HG03342 (cell line): ENCODE results near the gene QSOX2.

Experiments used
- ATAC-seq: cut with Tn5 transposase; IDR thresholded peaks from one replicate; pipeline ENCODE4 v1.9.1; 2021; ENCODE audit warnings: mild to moderate bottlenecking, moderate library complexity; ENCODE audit not compliant: unreplicated experiment

Gene QSOX2

DNA sequence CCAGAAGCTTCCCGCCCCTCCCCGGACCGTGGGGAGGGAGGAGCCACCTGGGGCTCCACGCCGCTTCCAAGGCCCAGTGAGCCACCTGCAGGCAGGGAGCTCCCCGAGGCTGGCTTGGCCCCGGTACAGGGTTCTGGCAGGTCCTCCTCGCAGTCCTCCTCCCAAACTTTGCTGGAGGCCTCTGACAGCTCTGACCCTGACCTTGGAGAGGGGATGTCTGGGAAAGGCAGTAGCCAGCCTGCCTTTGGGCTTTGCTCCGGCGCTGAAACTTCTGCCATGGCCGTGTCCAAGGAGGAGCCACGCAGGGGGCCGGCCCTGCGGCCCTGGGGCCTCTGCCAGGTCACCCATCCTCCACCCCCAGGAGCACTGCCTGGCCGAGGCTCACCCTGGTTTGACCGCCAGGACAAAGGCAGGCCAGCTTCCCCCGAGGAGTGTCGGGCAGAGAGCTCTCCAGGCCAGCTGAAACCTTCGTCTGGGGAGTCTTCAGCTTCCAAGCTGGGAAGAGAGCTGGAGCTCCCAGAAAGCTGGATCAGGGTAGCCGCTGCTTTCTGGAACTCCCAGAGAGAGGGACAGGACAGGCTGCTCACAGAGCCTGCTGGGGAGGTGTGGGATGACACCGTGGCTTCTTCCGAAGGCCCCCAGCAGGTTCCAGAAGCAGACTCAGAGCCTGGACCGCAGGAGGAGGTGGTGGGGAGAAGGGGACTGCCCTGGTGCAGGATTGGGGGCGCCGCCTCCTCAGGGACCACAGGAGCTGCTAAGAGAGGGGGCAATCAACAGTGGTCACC is 9.0 kb upstream of the QSOX2 start:
- ATAC-seq, result no peak

DNA sequence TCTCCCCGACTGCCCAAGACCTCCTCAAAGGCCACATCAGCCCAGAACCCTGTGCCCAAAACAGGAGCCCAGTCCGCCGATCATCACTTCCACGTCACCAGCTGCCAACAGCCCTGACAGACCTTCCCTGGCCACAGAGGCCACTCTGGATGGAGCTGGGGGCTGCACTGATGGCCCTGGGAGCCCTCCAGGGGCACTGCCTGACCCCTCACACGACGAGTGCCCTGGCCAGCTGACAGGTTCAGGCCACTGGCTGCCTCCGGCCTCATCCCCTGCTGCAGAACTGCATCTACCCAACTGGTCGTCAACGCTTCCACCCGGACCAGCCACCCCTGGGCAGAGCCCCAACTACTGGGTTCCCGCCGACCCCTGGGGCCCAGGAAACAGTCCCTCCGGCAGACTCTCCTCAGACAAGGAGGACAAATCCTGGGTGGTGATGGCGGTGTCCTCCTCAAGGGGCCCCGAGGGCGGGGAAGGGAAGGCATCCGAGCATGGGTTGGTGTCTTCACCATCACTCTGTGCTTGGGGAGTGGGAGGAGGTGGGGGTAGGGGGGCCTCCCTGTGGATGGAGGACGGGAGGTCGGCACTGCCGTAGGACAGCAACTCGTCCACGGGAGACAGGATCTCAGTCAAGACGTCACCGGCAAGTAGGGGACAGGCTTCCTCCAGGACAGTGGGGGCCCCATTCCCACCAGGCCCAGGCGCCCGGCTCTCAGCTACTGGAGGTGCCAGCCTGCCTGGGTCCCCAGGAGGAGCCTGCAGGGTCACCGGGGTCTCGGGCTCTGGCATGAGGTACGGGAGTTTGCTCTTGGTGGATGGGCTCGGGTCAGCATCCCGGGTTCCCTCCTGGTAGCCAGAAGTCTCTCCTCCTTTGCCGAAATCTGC is 7.9 kb upstream of the QSOX2 start:
- no peak for ATAC-seq

DNA sequence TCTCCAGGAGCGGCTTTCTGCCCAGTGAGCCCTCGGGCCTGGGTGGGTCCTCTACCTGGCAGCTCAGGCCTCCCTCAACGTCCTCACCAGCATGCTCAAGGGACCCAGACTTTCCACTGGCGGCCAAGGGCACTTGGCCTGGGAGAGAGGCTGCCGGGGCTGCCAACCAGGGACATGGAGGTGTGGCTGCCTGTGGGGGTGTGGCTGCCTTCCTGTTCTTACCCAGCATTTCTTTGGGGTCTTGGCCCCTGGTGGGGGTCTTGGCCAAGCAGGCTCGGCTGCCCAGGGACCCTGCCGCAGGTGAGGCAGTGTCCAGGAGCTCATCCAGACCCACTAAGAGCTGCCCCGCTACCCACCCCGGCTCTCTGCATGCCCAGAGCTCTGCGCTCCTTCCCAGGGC is 7.2 kb upstream of the QSOX2 start:
- ATAC-seq, result no peak

DNA sequence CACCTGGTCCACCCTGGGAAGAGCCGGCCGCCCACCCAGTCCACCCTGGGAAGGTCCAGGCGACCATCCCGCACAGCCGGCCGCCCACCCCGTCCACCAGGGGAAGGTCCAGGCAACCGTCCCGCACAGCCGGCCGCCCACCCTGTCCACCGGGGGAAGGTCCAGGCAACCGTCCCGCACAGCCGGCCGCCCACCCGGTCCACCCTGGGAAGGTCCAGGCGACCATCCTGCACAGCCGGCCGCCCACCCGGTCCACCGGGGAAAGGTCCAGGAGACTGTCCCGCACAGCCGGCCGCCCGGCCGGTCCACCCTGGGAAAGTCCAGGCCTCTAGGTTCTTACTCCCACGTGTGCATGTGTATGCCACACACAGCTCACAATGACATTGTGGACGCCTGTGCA is 6.7 kb upstream of the QSOX2 start:
- no peak for ATAC-seq

DNA sequence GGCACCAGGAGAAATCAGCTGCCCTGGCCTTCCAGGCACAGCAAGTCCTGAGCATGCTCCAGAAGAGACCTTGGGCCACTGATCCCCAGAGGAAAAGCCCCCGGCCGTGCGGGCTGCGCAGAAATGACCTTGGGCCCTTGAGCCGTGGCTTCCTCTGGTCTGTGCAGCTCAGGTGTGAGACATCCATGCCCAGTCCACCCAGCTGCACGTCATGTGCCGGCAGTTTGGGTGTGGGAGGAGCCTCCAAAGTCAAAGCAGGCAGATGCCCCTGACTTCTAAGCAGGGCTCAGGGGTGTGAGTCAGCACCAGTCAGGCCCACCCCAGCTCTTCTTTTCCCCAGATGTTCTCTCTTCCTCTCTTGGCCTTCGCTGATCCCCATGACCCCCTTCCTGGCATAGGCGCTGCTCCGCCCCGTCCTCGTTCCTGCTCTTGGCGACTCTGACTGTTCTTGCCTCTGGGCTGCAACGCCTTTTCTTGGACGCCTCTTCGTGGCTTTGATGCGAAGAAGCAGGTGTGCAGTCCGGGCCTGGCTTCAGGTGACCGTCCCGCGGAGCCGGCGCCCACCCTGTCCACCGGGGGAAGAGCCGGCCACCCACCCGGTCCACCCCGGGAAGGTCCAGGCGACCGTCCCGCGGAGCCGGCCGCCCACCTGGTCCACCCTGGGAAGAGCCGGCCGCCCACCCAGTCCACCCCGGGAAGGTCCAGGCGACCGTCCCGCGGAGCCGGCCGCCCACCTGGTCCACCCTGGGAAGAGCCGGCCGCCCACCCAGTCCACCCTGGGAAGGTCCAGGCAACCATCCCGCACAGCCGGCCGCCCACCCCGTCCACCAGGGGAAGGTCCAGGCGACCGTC is 5.9 kb upstream of the QSOX2 start:
- ATAC-seq, result no peak

DNA sequence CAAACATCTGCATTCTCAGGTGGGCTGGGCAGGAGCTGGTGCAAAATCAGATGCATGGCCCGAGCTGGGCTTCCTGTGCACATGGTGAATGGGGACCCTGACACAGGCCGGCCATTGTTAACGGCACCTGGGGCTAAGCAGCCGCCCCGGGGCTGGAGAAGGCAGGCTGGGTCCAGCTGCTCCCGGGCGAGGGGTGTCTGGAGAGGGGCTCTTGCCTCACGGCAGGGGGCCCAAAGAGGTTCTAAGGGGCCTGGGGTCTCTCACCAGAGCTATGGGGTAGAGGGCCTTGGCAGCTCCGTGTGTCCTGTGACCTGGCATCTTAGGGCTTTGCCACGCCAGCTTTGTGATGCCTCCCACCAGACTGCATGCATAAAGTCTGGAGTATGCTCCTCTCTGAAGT is 5.1 kb upstream of the QSOX2 start:
- no peak for ATAC-seq

DNA sequence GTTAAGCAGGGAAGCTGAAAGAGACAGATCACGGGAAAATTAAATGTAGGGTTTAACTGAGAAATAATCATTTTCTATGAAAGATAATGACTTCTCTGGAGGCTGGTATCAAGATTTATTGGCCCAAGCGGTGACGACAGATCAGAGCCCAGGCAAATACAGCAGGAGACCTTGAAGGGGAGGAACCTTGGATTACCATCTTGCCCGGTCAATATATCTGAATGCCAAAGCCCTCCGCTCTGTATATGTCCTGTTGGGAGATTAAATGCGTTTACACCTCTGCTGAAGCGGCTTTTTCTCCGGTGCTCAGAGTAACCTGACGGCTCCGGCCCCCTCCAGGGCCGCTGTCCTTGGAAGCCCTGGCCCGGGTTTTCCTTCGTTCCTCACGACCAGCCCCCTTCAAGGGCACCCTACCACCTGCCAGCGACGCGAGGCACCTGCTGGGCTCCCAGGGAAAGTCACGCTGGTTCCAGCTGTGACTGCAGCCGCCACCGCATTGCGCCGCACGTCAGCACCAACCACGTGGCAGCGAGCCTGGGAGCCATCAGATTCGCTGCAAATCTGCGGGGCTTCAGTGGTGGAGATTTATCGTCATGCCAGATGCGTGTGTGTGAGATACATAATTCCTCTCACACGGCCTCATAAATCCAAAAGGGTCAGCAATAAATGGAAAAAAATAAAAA is 4.4 kb upstream of the QSOX2 start:
- ATAC-seq, result no peak

DNA sequence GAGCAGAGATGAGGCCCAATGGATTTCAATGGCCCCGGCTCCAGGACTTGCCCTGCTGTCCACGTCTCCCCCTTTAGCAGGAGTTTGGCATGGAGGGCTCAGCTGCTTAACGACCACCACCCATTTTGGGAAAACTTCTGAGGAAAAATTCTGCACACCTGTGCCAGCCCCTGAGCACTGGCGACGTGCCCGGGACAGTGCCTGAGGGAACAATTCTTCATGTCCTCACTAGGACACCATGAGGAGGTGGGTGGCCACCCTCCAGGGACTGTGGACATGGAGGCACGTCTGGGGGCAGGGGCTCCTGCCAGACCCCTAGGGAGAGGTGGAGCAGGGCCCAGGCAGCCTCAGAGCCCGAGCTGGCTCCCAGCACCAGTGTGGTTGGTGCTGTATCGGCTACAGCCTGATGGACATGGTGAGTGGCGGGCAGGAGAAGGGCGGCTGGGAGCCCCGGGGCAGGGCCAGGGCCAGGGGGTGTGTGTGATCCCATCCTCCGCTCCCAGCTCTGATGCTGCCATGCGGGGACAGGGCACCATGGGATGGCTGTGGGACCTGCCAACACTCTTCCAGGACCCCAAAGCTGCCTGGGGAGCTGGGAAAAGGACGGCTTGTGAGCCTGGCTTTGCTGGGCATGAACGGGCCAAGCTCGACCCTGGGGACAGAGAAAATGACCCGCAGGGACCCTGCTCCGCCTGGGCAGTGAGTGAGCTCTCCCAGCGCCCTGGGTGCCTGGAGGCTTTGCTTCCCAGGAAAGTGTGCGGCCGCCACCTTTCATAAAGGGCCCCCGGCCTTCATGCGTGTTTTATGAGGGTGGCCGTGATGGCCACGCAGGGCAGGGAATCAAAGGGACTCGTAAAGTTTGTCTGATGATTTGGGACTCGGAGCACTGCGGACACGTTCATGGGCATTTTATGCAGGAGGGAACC is 3.6 kb upstream of the QSOX2 start:
- ATAC-seq, result no peak

DNA sequence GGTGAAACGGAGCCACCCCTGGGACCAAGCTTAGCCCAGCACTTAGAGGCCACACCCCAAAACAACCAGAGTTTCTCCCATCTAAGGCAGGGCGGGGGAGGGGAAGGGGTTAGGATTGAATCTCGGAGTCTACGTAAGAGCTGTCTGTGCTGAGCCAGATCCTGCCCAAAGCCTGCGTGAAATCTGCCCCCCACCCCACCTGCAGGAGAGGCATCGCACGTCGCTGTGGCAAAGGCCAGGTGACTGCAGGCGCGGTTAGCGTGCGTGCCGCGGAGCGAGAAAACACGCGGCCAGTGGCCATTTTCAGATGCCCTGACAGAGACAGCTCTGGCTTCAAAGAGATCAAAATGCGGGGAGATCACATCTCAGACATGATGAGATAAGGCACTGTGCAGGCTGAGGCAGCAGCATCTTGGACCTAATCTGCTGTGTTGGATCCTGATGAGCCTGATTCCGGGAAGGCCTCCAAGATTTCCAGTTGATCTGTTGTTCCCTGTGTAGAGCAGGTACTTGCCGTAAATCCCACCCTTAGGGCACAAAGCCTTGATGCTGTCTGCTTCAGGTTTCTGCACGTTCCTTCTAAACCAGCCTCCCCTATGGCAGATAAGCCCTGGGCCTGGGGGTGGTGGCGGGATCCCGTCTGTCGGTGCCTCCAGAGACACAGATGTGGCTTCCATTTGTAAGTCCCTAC is 2.5 kb upstream of the QSOX2 start:
- ATAC-seq, result no peak

DNA sequence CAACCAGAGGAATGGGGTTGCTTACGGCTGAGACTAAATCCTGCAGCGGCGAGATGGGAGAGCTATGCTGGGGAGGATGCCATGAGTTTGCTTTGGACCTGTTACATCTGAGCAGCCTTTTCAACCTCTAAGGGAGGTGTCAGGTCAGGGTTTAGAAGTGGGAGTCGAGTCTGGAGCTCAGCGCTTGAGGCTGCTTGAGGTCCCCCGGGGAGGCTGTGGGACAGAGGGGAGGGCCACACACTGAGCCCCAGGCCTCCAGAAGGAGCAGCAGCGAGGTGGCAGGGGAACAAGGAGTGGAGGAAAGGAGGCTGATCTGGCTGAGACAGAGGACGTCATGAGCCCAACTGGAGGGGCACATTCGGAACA is 1.9 kb upstream of the QSOX2 start:
- ATAC-seq, result no peak

DNA sequence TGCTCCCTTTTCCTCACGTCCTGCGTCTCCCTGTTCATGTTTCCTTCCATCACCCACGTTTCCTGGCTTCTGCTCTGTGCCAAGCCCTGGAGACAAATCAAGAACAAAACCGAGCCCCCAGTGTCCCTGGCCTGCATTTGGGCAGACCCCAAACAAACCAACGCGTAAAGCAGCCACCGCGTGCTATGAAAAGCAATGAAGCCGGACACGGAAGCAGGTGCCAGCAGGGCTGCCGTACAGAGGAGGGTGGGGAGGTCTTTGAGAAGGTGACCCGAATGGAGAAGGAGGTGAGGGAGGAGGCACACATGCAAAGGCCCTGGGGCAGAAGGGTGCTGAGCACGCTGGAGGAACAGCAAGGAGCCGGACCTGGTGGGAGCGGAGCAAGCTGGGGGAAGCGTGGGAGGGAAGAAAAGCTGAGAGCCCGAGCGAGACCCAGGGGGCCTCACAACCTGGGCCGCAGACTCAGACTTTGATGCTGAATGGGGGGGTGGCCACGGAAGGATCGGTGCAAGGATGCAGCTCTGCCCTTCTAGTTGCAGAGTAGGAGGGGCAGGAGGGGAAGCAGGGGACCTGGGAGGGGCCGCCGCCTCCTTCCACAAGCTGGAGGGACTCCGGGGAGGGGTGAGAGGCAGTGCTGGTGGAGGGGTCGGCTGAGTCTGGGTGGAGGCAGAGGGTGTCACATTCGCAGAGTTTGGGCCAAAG is 1.4 kb upstream of the QSOX2 start:
- ATAC-seq, result no peak

DNA sequence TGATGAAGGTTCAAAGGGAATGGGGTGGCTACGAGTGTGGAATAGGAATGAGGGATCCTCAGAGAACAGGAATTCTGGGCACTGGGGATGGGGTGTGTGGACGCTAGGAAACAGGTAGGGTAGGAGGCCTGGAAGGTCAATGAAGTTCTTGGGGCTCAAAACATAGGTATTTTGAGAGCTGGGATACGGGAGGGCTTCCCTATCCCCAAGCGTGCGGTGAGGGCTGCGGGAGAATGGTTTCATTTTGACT is 718 bp downstream of the QSOX2 start:
- no peak for ATAC-seq

DNA sequence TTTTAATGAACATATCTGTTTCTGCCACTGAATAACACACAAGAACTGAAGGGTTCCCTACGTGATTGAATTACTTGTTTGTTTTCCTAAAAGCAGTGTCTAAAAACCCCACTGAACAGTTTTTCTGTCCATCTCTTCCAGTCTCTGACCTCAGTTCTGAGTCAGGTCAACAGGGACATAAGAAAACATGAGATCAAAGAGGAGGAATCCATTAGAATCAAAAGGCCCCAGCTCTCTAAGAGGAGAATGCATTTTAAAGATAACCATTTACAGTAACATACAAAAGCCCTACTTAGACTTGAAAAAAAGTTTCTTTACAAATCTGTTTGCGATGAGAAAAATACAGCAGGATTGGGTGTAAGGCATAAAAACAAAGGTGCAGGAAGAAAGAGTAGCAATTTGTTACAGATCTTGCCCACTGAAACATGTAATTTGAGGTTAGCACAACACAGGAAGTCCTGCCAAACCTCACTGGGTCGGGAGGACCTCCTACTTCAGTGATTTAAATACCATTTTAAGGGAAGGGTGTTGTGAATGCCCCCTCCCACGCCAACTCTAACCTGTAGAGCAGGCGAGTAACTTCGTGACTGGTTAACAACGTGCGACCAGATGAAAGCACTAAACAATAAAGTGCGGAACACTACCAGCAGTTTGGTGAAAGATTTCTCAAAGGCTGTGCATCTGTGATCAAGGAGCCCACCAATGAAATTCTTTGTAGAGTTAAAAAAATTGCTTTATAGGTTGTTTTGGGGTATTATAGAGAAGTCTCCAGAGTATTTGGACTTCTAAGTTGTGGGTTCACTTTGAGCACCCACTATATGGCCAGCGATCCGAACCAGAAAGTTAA is 1.3 kb downstream of the QSOX2 start:
- ATAC-seq, result no peak

DNA sequence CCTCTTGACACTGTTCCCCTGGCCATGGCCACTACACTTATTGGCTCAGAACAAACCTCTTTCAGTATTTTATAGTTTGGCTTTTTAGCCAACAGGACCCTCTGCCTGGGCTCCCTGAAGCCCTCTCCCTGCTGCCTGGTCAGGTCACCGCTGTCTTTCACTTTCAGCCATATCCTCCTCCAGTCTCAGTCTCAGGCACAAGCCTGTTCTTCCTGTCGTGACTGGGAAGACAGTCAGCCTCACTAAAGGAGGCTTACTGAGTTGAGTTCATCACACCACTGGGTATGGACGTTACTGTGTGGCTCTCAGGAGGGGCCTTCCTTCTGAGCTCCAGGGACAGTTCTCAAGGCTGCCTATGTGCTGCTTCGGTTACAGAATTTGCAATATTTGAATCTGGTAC is 2.0 kb downstream of the QSOX2 start:
- no peak for ATAC-seq

DNA sequence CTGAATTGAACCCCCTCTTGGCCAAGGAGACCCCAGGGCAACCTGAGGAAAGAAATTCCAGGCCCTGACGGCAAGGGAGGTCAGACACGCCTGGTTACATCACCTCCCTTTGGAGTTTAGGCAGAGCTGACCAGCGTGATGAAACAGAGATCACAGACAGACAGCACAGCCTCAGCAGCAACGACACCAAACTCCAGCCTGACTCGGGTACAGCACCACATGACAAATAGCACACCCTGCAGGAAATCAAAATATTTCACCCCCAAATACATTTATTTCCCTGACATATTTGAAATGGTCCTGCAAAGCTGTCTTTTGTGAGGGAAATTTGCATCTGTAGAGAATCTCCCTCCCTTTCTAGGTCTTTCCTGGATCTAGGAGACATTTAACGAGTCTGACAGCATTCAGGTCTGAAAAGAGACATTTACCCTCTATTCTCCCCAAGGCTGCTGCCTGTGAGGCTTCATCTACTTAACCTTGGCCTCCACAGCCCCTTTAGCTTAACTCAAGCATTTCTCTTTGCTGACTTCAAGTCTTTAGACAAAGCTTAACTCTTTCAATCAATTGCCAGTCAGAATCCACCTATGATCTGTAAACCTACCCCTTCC is 2.6 kb downstream of the QSOX2 start:
- no peak for ATAC-seq

DNA sequence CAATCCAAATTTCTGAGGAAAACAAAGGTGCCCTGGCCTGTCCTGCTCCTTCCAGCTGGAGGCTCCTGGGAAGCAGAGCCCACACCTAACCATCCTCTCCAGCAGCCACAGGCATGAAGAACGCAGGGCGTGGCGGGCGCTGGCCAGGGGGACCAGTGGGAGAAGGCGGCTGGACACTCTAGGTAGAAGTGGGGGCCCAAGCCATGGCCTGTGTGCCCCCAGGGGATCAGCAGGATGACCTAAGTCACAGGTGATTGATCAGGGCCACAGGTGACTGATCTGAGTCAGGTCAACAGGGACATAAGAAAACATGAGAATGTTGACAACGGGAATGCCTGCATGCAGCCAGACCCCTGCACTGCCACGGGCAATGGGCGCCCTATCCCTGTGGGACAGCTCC is 3.4 kb downstream of the QSOX2 start:
- no peak for ATAC-seq

DNA sequence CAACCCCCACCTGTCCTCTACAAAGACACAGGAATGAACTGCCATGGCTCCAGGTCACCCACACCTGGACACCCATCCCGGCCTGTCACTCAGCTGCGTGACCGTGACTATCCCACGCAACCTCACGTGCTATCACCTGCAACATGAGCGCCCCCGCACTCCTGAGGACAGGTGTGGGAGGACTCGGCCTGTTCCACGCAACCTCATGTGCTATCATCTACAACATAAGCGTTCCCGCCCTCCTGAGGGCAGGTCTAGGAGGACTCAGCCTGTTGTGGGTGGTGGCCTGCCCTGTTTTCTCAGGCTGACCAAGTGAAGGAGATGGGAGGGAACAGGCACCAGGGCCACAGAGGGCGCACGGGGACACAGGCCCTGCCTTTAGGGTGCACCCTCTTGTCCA is 4.1 kb downstream of the QSOX2 start:
- no peak for ATAC-seq

DNA sequence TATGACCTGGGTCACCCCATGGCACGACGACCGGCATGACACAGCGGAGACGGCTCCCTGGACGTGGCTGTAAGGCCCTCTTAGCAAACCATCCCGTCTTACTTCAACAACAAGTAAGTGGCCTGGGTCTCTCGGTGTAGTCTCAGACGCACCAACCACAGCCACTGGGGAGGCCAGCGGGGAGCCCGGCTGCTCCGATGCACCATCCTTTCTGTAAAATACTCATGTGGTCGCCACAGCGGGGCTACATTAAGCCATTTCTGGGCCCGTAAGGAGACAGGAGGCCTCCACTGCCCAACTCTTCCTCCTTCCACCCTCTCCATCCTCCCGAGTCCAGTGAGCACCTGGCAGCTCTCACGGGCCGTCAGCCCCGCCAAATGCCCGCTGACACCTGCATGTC is 4.7 kb downstream of the QSOX2 start:
- ATAC-seq, result no peak
